ENCODE measurements around the gene CES3. TPM values are rescaled to one million over a fixed set of nuclear protein-coding genes. Genes with fewer than 3 reads are reported as not detected.

The CES3 gene
- total and polyA plus RNA-seq, 12 donors, result 0.22 to 1.7 (median 0.67) TPM; not detected in 1

- intact Hi-C loops (cut with DNase I), result no loop called here
- 0 to 1% (median 0%) methylated on average over 17 to 21 of the region's 23 CpGs for WGBS, 4 donors
- no peak overlapping the region for H3K27ac ChIP-seq
These were observed 13.6 kb upstream of the CES3 start for GRCh38 chr16:66947302-66948065.

GRCh38 chr16:66948134-66948836 lies 12.8 kb upstream of the CES3 start:
- Histone ChIP-seq H3K27me3 (no peaks in the 10 kb centered on the region), H3K4me1 (replicated peaks in 1 of 2) (peaks cover 5% of the 10 kb centered on the region in 2 donors), H3K9me3 (replicated peaks in 1 of 3) (no peaks in the 10 kb centered on the region), H3K4me3 (peak overlapping the region in 2 of 4 donors; percentile 49 to 78), H3K27ac (no peak overlapping the region), H3K36me3 (replicated peaks in 1 of 2) (peaks cover 0 to 10% of the 10 kb centered on the region in 2 donors)
- intact Hi-C loops (cut with DNase I), result no loop called here
- DNase-seq, result no peak
- TF ChIP-seq CTCF (IDR thresholded peaks at IDR 0.05) (no peak), POLR2A (IDR thresholded peaks at IDR 0.05) (no peak)
- 0 to 8% (median 6%) methylated on average over 6 to 44 of the region's 44 CpGs for WGBS, 4 donors

More at GRCh38 chr16:66947302-66948065, 13.6 kb upstream of the CES3 start:
- peak; percentile 78 to 95 (median 87) for DNase-seq
- Histone ChIP-seq H3K4me1 (replicated peaks in 1 of 2) (peaks cover 5% of the 10 kb centered on the region in 2 donors), H3K27me3 (no peaks in the 10 kb centered on the region), H3K4me3 (peak overlapping the region in 3 of 4 donors; percentile 16 to 78 (median 49)), H3K9me3 (replicated peaks in 1 of 3) (no peaks in the 10 kb centered on the region), H3K36me3 (replicated peaks in 1 of 2) (peaks cover 0 to 18% of the 10 kb centered on the region in 2 donors)
- TF ChIP-seq POLR2A (IDR thresholded peaks at IDR 0.05) (peak in 1 of 2 donors; percentile 12), CTCF (IDR thresholded peaks at IDR 0.05) (peak; percentile 88 to 91 (median 90))

GRCh38 chr16:66948837-66949225 lies 12.2 kb upstream of the CES3 start:
- H3K9me3 ChIP-seq (replicated peaks in 1 of 3), result no peaks in the 10 kb centered on the region
- H3K4me3 ChIP-seq, result peak overlapping the region in 1 of 4 donors; percentile 78
- no peak for DNase-seq
- WGBS, 4 donors, result 39 to 46% (median 42%) methylated on average over 4 to 21 of the region's 21 CpGs
- peaks cover 5% of the 10 kb centered on the region in 2 donors for H3K4me1 ChIP-seq (replicated peaks in 1 of 2)
- TF ChIP-seq POLR2A (IDR thresholded peaks at IDR 0.05) (no peak), CTCF (IDR thresholded peaks at IDR 0.05) (no peak)
- H3K27ac ChIP-seq, result no peak overlapping the region
- intact Hi-C loops (cut with DNase I), result no loop called here
- H3K36me3 ChIP-seq (replicated peaks in 1 of 2), result peaks cover 0 to 5% of the 10 kb centered on the region in 2 donors
- no peaks in the 10 kb centered on the region for H3K27me3 ChIP-seq

- H3K36me3 ChIP-seq (replicated peaks in 1 of 2), result no peaks in the 10 kb centered on the region
- H3K27ac ChIP-seq, result no peak overlapping the region
- no peak overlapping the region for H3K4me3 ChIP-seq
- peaks cover 5% of the 10 kb centered on the region in 2 donors for H3K4me1 ChIP-seq (replicated peaks in 1 of 2)
- 55 to 74% (median 60%) methylated on average over 5 to 6 of the region's 6 CpGs for WGBS, 4 donors
- TF ChIP-seq POLR2A (IDR thresholded peaks at IDR 0.05) (no peak), CTCF (IDR thresholded peaks at IDR 0.05) (no peak)
- intact Hi-C loops (cut with DNase I), result no loop called here
- no peaks in the 10 kb centered on the region for H3K9me3 ChIP-seq (replicated peaks in 1 of 3)
- no peaks in the 10 kb centered on the region for H3K27me3 ChIP-seq
- no peak for DNase-seq
These were observed 11.6 kb upstream of the CES3 start for GRCh38 chr16:66949472-66949871.
